Measurements from ENCODE around the gene HCN3. TPM values are rescaled to one million over a fixed set of nuclear protein-coding genes. Genes with fewer than 3 reads are reported as not detected.

Gene HCN3
- total and polyA plus RNA-seq, 2 of the 13 experiments (the other 11 are each of a cell fraction or from before 2014, with no cell fraction given), result 2.4 to 10.2 TPM

GRCh38 chr1:155255243-155256007 lies 21.8 kb upstream of the HCN3 start, which contains the start of gene ENTREP3 (continued):
- TF ChIP-seq ZHX2 (IDR thresholded peaks at IDR 0.05; ENCODE audit: low read depth) (no peak), ZHX2 (CRISPR knock-in tag; IDR thresholded peaks at IDR 0.05; ENCODE audit: borderline replicate concordance) (no peak), ZFP36L2 (CRISPR knock-in tag; IDR thresholded peaks at IDR 0.05) (no peak), ERF (CRISPR knock-in tag; IDR thresholded peaks at IDR 0.05) (no peak), ZNF558 (CRISPR knock-in tag; IDR thresholded peaks at IDR 0.05; ENCODE audit: borderline replicate concordance) (0 out of 2 replicates have a peak, but pooled peaks have one; percentile 6), ELF3 (CRISPR knock-in tag; IDR thresholded peaks at IDR 0.05) (peak; percentile 57; the same call in 1 of the 2 replicates), ZNF589 (CRISPR knock-in tag; conservative IDR thresholded peaks at IDR 0.05) (no peak), ZNF44 (CRISPR knock-in tag; IDR thresholded peaks at IDR 0.05) (no peak), CREM (IDR thresholded peaks at IDR 0.05) (peak; percentile 57; the same call in 1 of the 2 replicates), CREM (CRISPR knock-in tag; IDR thresholded peaks at IDR 0.05) (no peak), SP4 (CRISPR knock-in tag; IDR thresholded peaks at IDR 0.05) (peak; percentile 50; the same call in 1 of the 2 replicates), SALL2 (CRISPR knock-in tag; IDR thresholded peaks at IDR 0.05) (peak; percentile 92), PREB (CRISPR knock-in tag; IDR thresholded peaks at IDR 0.05) (no peak), TFAP4 (IDR thresholded peaks at IDR 0.05; ENCODE audit: borderline replicate concordance, low read depth) (no peak), CC2D1A (CRISPR knock-in tag; IDR thresholded peaks at IDR 0.05) (no peak), ZNF709 (CRISPR knock-in tag; IDR thresholded peaks at IDR 0.05) (no peak), GZF1 (CRISPR knock-in tag; IDR thresholded peaks at IDR 0.05) (no peak), ZXDC (CRISPR knock-in tag; IDR thresholded peaks at IDR 0.05) (no peak)
